SK-N-SH (cell line): ENCODE results near the gene PRKG1. TPM values are rescaled to one million over a fixed set of nuclear protein-coding genes. Genes with fewer than 3 reads are reported as not detected.

Source experiments
- CTCF ChIA-PET: fragments of 300-600, 350-600 bp; formaldehyde crosslinking; extraction: SDS; loops from one replicate; lab custom pipeline; 2021; lab: Yijun Ruan, JAX
- POLR2A ChIA-PET: fragments of 350-600 bp; sonication (Branson Sonifier 250); formaldehyde crosslinking; extraction: SDS; loops from one replicate; lab custom pipeline; 2020; ENCODE audit warnings: antibody characterized with exemption, inconsistent platforms; lab: Yijun Ruan, JAX
- DNase-seq: peaks from one replicate; pipeline ENCODE4 v3.0.0; 2012
- H2AFZ ChIP-seq: fragments of 200-600 bp; sonication (generic); 2 replicates; pipeline ENCODE4 v1.8.1; 2016; ENCODE audit warnings: antibody characterized with exemption, mild to moderate bottlenecking, low read depth
- H3F3A ChIP-seq: fragments of 200-600 bp; sonication (generic); replicated peaks from 2 replicates; pipeline ENCODE3; 2016; ENCODE audit warnings: antibody characterized with exemption, mild to moderate bottlenecking; ENCODE audit not compliant: insufficient read depth
- H3K27ac ChIP-seq, 2 experiments: fragments of 200-500 bp in 1 of 2; fragments of 200-600 bp in 1 of 2; sonication (Bioruptor generic) in 1 of 2; sonication (generic), shearing (Covaris generic) in 1 of 2; 2 replicates each; pipeline versions ENCODE4 v1.5.1 to v1.6.1; 2014 to 2016; ENCODE audit warnings: low read depth in 2 of 2, inconsistent platforms in 1 of 2, low read length in 1 of 2, mild to moderate bottlenecking in 1 of 2, mixed read lengths in 1 of 2
- H3K27me3 ChIP-seq: fragments of 200-600 bp; sonication (generic), shearing (Covaris generic); 2 replicates; pipeline ENCODE4 v1.6.1; 2016; ENCODE audit warnings: mixed run types; ENCODE audit not compliant: insufficient read depth
- H3K36me3 ChIP-seq, 2 experiments: fragments of 200-500 bp in 1 of 2; fragments of 200-600 bp in 1 of 2; sonication (Bioruptor generic) in 1 of 2; sonication (generic) in 1 of 2; replicated peaks in 1 of 2; 2 replicates each; pipeline versions ENCODE3 to v1.5.1; 2014 to 2016; ENCODE audit warnings: low read length in 1 of 2, mild to moderate bottlenecking in 1 of 2; ENCODE audit not compliant: insufficient read depth in 2 of 2, control insufficient read depth in 1 of 2
- H3K4me1 ChIP-seq, 2 experiments: fragments of 200-500 bp in 1 of 2; fragments of 200-600 bp in 1 of 2; sonication (Bioruptor generic) in 1 of 2; sonication (generic), shearing (Covaris generic) in 1 of 2; 2 replicates each; pipeline versions ENCODE4 v1.5.1 to v1.6.1; 2014 to 2016; ENCODE audit warnings: low read depth in 1 of 2, low read length in 1 of 2, mixed run types in 1 of 2; ENCODE audit not compliant: insufficient read depth in 2 of 2, control insufficient read depth in 1 of 2
- H3K4me2 ChIP-seq: fragments of 200-600 bp; sonication (generic), shearing (Covaris generic); 2 replicates; pipeline ENCODE4 v1.6.1; 2017; ENCODE audit warnings: mixed run types
- H3K4me3 ChIP-seq, 2 experiments: fragments of 200-500 bp in 1 of 2; fragments of 200-600 bp in 1 of 2; sonication (Bioruptor generic) in 1 of 2; sonication (generic), shearing (Covaris generic) in 1 of 2; 2 replicates each; pipeline versions ENCODE4 v1.5.1 to v1.8.1; 2014 to 2016; ENCODE audit warnings: low read depth in 2 of 2, inconsistent platforms in 1 of 2, low read length in 1 of 2, mild to moderate bottlenecking in 1 of 2, mixed read lengths in 1 of 2, moderate library complexity in 1 of 2
- H3K79me2 ChIP-seq: fragments of 200-600 bp; sonication (generic); 2 replicates; pipeline ENCODE4 v1.8.1; 2017; ENCODE audit warnings: mild to moderate bottlenecking; ENCODE audit not compliant: insufficient read depth
- H3K9ac ChIP-seq: fragments of 200-600 bp; sonication (generic); 2 replicates; pipeline ENCODE4 v1.6.1; 2017; ENCODE audit warnings: mixed run types
- H3K9me2 ChIP-seq: fragments of 200-600 bp; sonication (generic); 2 replicates; pipeline ENCODE4 v1.6.1; 2017; ENCODE audit warnings: mixed run types
- H3K9me3 ChIP-seq: fragments of 200-600 bp; sonication (generic); 2 replicates; pipeline ENCODE4 v1.6.1; 2017; ENCODE audit warnings: mixed run types, mild to moderate bottlenecking, moderate library complexity
- H4K20me1 ChIP-seq: fragments of 200-600 bp; sonication (generic); 2 replicates; pipeline ENCODE4 v1.6.1; 2017; ENCODE audit warnings: mild to moderate bottlenecking, mixed run types; ENCODE audit not compliant: insufficient read depth
- FOXJ3 ChIP-seq: sonication (generic); formaldehyde crosslinking; IDR thresholded peaks from 2 replicates; pipeline ENCODE4 v1.5.1; 2020; ENCODE audit warnings: mild to moderate bottlenecking, missing genetic modification reagents
- MXI1 ChIP-seq: IDR thresholded peaks from 2 replicates; pipeline ENCODE4 v1.6.1; 2012; ENCODE audit warnings: mild to moderate bottlenecking, low read depth, low read length, improper control_type of control experiment
- NRF1 ChIP-seq: IDR thresholded peaks from 2 replicates; pipeline ENCODE4 v1.6.1; 2012; ENCODE audit warnings: low read depth, mild to moderate bottlenecking, low read length
- POLR2AphosphoS5 ChIP-seq: IDR thresholded peaks from 2 replicates; pipeline ENCODE4 v1.6.1; 2012; ENCODE audit warnings: low read depth, low read length
- RCOR1 ChIP-seq: fragments of 150-350 bp; IDR thresholded peaks from 2 replicates; pipeline ENCODE4 v1.6.1; 2017; ENCODE audit warnings: antibody characterized with exemption, low read length
- SMC3 ChIP-seq: IDR thresholded peaks from 2 replicates; pipeline ENCODE4 v1.6.1; 2012; ENCODE audit warnings: low read depth, low read length, improper control_type of control experiment
- YY1 ChIP-seq: IDR thresholded peaks from 2 replicates; pipeline ENCODE4 v1.4.0; 2012; ENCODE audit warnings: low read depth, mild to moderate bottlenecking
- WGBS: methylation state at CpG from one replicate; pipeline ENCODE4 v1.1.6; 2017; ENCODE audit warnings: low lambda C conversion rate; 5-methylcytosine and 5-hydroxymethylcytosine counted together
- polyA plus RNA-seq, 3 experiments: library from polyadenylated mRNA; depleted of rRNA; stranded (reverse); fragments of >200 nt; gene quantifications; 2 replicates each; pipeline ENCODE4 v1.2.3, GENCODE V29; 2012
- TF ChIP-seq, protein P1 (sequence below): IDR thresholded peaks from 2 replicates; pipeline ENCODE4 v1.4.0; 2012; ENCODE audit warnings: low read depth, borderline replicate concordance
- TF ChIP-seq, protein P2 (sequence below): fragments of 150-350 bp; IDR thresholded peaks from 2 replicates; pipeline ENCODE4 v1.6.1; 2017; ENCODE audit warnings: antibody characterized with exemption, low read length, low read depth, borderline replicate concordance
- TF ChIP-seq, protein P3 (sequence below): IDR thresholded peaks from 2 replicates; pipeline ENCODE4 v1.4.0; 2012; ENCODE audit warnings: low read depth, borderline replicate concordance

Gene PRKG1
- polyA plus RNA-seq, 1 of the 3 experiments (the other 2 are of a cell fraction), result 4.1 TPM

GRCh38 chr10:52343439-52343838 lies 1269.2 kb downstream of the PRKG1 start:
- WGBS, result 95% methylated on average over 4 of the region's 4 CpGs
- ChIA-PET POLR2A (no interaction called here), CTCF (no interaction called here)
- Histone ChIP-seq H3K9me3 (no peaks in the 10 kb centered on the region), H3K27me3 (no peaks in the 10 kb centered on the region), H3K79me2 (no peaks in the 10 kb centered on the region), H3K4me1 (no peaks in the 10 kb centered on the region; a peak in 1 of 4 replicates), H3K4me3 (no peak overlapping the region), H3K9me2 (no peaks in the 10 kb centered on the region), H3K27ac (no peak overlapping the region), H3K4me2 (no peak overlapping the region), H3K36me3 (no peaks in the 10 kb centered on the region), H3K9ac (no peak overlapping the region), H4K20me1 (no peaks in the 10 kb centered on the region), H2AFZ (peak overlapping the region; percentile 36; the same call in 1 of the 2 replicates), H3F3A (no peaks in the 10 kb centered on the region)
- TF ChIP-seq YY1, result no peak
- TF ChIP-seq, protein P1, sequence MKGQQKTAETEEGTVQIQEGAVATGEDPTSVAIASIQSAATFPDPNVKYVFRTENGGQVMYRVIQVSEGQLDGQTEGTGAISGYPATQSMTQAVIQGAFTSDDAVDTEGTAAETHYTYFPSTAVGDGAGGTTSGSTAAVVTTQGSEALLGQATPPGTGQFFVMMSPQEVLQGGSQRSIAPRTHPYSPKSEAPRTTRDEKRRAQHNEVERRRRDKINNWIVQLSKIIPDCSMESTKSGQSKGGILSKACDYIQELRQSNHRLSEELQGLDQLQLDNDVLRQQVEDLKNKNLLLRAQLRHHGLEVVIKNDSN, result no peak
- no peak for TF ChIP-seq POLR2AphosphoS5
- TF ChIP-seq, protein P2, sequence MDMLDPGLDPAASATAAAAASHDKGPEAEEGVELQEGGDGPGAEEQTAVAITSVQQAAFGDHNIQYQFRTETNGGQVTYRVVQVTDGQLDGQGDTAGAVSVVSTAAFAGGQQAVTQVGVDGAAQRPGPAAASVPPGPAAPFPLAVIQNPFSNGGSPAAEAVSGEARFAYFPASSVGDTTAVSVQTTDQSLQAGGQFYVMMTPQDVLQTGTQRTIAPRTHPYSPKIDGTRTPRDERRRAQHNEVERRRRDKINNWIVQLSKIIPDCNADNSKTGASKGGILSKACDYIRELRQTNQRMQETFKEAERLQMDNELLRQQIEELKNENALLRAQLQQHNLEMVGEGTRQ, result no peak
- TF ChIP-seq RCOR1, result no peak
- DNase-seq, result no peak

DNA sequence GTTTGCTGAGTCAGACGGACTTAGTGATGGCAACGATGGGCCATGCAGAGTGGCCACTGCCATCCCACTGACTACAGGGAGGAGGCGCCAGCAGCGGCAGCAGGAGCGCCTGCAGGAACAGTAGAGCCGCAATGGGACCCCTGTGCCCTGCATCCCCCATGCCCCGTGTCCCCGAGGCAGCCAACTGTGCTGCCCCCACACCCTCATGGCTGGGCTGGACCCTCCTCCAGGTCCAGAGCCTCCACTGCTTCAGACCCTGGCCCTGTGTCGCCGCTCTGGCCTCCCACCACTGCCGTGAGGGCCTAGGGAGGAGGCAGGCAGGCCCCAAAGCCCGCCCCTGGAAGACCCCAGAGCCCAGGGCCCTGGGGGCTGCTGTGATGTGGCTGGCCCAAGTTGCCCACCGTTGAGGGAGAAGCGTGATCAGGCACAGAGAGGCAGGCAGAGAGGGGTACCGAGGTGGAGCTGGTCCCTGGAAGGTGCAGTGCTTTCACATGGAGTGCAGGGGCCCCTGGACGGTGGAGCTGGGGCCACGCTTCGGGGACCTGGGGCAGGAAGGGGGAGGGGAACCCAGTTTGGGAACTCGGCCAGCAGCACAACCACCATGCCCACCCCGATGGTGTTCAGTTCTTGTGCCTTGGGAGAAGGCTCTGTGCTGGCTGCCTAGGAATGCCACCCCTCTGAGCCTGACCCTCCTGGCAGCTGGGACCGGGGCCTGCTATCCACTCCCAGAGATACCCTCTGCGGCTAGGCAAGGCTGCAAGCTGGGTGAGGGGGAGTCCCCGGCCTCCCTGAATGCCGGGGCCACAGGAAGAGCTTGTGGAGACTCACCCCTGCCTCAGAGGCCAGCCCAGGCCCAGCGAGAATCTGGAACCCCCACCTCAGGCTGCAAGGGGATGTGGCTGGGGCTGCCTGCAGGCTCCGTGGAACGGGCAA lies 1272.4 kb downstream of the PRKG1 start:
- Histone ChIP-seq H2AFZ (no peak overlapping the region), H3K79me2 (no peaks in the 10 kb centered on the region), H3K4me1 (peaks cover 0 to 3% of the 10 kb centered on the region in 2 experiments; a peak in 1 of 4 replicates), H3K4me3 (no peak overlapping the region), H3K9me2 (no peaks in the 10 kb centered on the region), H3F3A (peaks cover 11% of the 10 kb centered on the region), H3K27me3 (no peaks in the 10 kb centered on the region), H4K20me1 (no peaks in the 10 kb centered on the region), H3K27ac (no peak overlapping the region), H3K4me2 (no peak overlapping the region), H3K36me3 (no peaks in the 10 kb centered on the region), H3K9ac (no peak overlapping the region), H3K9me3 (no peaks in the 10 kb centered on the region)
- 89% methylated on average over 15 of the region's 27 CpGs for WGBS
- no peak for DNase-seq
- TF ChIP-seq MXI1 (no peak), FOXJ3 (CRISPR knock-in tag) (no peak), SMC3 (no peak), NRF1 (no peak)
- TF ChIP-seq, protein P3, sequence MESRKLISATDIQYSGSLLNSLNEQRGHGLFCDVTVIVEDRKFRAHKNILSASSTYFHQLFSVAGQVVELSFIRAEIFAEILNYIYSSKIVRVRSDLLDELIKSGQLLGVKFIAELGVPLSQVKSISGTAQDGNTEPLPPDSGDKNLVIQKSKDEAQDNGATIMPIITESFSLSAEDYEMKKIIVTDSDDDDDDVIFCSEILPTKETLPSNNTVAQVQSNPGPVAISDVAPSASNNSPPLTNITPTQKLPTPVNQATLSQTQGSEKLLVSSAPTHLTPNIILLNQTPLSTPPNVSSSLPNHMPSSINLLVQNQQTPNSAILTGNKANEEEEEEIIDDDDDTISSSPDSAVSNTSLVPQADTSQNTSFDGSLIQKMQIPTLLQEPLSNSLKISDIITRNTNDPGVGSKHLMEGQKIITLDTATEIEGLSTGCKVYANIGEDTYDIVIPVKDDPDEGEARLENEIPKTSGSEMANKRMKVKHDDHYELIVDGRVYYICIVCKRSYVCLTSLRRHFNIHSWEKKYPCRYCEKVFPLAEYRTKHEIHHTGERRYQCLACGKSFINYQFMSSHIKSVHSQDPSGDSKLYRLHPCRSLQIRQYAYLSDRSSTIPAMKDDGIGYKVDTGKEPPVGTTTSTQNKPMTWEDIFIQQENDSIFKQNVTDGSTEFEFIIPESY, result no peak
- POLR2A ChIA-PET, result no interaction called here
- CTCF ChIA-PET, result interaction anchor here (1.3 to 1.7 kb wide), 2 partner anchors 9 to 31 kb away, joined by 4 to 5 read pairs; no protein-coding TSS in a partner anchor
